ENCODE data around the gene TAOK1. TPM values are rescaled to one million over a fixed set of nuclear protein-coding genes. Genes with fewer than 3 reads are reported as not detected.

The TAOK1 gene
- total and polyA plus RNA-seq, 2 experiments from 2014 or later = 5.2 to 46.1 TPM

DNA sequence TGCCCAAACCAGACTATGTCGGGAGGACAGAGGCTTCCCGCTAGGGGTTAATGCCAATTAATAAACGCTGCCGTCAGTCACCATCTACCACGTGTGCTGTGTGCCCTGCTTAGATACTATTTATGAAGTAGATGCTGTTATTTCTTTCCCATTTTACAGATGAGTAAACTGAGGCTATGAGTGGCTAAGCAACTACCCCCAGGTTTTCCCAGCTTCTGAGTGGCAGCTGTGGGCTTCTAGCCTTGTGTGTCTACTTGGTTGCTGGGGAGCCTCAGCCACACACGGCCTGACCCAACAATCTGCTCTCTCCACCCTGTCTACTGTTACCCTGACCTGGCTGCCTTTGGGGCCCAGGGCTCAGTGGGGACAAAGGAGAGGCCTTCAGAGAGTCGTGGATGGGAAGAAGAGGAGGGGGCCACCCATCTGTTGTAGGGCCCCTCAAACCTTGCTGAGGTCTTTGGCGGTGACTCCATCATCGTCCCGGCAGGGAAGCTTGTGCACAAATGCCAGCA is 192.1 kb downstream of the TAOK1 start:
- Histone ChIP-seq H3K9me2 (replicated peaks; ENCODE audit: insufficient read depth) (no peaks in the 10 kb centered on the region), H3K27ac (no peak overlapping the region), H2AFZ (no peak overlapping the region), H3K79me2 (peaks cover 39% of the 10 kb centered on the region), H3K4me1 (ENCODE audit: insufficient read depth) (no peaks in the 10 kb centered on the region), H3K4me3 (no peak overlapping the region), H3K4me2 (no peak overlapping the region), H4K20me1 (ENCODE audit: insufficient read depth, poor library complexity, severe bottlenecking) (peaks cover 28% of the 10 kb centered on the region), H3K9me3 (ENCODE audit: low read depth) (no peaks in the 10 kb centered on the region), H3K36me3 (replicated peaks; ENCODE audit: insufficient read depth, low read depth) (no peaks in the 10 kb centered on the region), H3K27me3 (no peaks in the 10 kb centered on the region)
- WGBS (ENCODE audit: low lambda C conversion rate, missing lambda C conversion rate) = 93% methylated on average over 10 of the region's 10 CpGs
- DNase-seq (ENCODE audit: low spot score) = no peak
- TF ChIP-seq EZH2 (IDR thresholded peaks at IDR 0.05; ENCODE audit: borderline replicate concordance) (no peak), EZH2phosphoT487 (IDR thresholded peaks at IDR 0.05; ENCODE audit: low read depth, severe bottlenecking, unreplicated experiment) (no peak)
- TF ChIP-seq, protein P1, sequence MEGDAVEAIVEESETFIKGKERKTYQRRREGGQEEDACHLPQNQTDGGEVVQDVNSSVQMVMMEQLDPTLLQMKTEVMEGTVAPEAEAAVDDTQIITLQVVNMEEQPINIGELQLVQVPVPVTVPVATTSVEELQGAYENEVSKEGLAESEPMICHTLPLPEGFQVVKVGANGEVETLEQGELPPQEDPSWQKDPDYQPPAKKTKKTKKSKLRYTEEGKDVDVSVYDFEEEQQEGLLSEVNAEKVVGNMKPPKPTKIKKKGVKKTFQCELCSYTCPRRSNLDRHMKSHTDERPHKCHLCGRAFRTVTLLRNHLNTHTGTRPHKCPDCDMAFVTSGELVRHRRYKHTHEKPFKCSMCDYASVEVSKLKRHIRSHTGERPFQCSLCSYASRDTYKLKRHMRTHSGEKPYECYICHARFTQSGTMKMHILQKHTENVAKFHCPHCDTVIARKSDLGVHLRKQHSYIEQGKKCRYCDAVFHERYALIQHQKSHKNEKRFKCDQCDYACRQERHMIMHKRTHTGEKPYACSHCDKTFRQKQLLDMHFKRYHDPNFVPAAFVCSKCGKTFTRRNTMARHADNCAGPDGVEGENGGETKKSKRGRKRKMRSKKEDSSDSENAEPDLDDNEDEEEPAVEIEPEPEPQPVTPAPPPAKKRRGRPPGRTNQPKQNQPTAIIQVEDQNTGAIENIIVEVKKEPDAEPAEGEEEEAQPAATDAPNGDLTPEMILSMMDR (IDR thresholded peaks at IDR 0.05; ENCODE audit: poor library complexity) = no peak

DNA sequence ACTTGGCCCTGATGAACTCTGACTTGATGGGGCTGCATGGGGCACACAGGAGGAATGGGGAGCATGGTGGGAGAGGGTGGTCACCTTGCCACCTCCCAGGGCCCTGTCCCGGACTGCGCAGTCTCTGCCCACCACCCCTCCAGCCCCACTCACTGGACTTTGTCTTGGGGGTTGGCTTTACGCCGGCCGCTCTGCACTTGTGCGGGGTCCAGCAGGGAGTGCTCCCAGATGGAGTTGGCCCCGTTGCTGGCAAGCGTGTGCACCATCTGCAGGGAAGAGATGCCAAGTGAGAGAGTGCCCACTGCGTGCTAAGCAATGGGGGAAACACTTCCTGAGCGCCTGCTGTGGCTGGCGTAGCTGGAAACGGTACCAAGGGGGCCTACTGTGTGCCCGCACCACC is 192.6 kb downstream of the TAOK1 start:
- no peak overlapping the region for H3K27ac ChIP-seq
- WGBS (ENCODE audit: low lambda C conversion rate, missing lambda C conversion rate) = 97% methylated on average over 13 of the region's 13 CpGs
- peaks cover 4% of the 10 kb centered on the region for H3K4me1 ChIP-seq (ENCODE audit: insufficient read depth)
- TF ChIP-seq EZH2phosphoT487 (IDR thresholded peaks at IDR 0.05; ENCODE audit: low read depth, severe bottlenecking, unreplicated experiment) = no peak
- H3K36me3 ChIP-seq (replicated peaks; ENCODE audit: insufficient read depth, low read depth) = no peaks in the 10 kb centered on the region
- H3K9me2 ChIP-seq (replicated peaks; ENCODE audit: insufficient read depth) = no peaks in the 10 kb centered on the region
- H3K4me2 ChIP-seq = no peak overlapping the region
- H3K9me3 ChIP-seq (ENCODE audit: low read depth) = no peaks in the 10 kb centered on the region
- H3K27me3 ChIP-seq = no peaks in the 10 kb centered on the region
- H4K20me1 ChIP-seq (ENCODE audit: insufficient read depth, poor library complexity, severe bottlenecking) = peaks cover 33% of the 10 kb centered on the region
- H2AFZ ChIP-seq = no peak overlapping the region
- no peak overlapping the region for H3K4me3 ChIP-seq
- DNase-seq (ENCODE audit: low spot score) = no peak
- peaks cover 44% of the 10 kb centered on the region for H3K79me2 ChIP-seq

DNA sequence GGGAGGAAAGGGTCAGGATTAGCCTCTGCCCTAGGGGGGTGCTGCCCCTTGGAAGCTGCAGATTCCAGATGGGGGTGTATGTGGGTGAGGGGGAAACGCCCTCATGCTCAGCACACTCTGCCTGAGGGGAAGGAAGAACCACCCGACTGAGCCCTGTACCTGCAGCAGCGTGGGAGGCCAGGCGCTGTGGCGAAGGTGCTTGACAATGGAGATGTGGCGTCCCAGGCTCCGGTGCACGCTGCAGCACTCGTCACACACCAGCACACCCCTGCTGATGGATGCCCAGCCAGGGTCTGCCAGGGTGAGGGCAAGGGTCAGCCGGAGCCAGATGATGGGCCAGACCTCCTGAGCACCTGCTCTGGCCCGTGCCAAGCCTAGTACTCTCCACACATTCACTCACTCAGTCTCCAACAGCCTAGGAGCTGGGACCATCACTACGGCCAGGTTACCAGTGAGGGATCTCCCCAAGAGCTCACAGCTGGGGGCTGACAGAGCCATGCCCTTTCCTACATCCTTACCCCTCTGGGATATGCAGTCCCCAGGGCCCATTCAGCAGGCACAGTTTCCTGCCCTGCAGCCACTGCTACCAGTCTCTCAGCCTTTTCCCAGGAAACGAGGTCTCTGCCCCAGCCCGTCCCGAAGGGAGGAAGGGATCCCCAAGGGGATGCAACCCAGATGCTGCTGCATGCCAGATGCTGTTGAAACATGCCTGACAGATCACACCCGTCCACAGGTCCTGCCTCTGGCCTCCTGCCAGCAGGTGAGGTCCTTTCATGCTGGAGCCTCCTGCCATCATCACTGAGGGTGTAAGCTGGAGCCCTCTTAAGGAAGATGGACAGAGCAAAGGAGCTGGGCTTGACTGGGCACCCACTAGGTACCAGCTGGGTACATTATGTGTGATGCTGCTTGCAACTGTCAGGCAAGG is 193.4 kb downstream of the TAOK1 start:
- Histone ChIP-seq H3K9me3 (ENCODE audit: low read depth) (no peaks in the 10 kb centered on the region), H3K79me2 (peaks cover 52% of the 10 kb centered on the region), H3K4me2 (no peak overlapping the region), H4K20me1 (ENCODE audit: insufficient read depth, poor library complexity, severe bottlenecking) (peaks cover 41% of the 10 kb centered on the region), H2AFZ (no peak overlapping the region), H3K4me1 (ENCODE audit: insufficient read depth) (peaks cover 10% of the 10 kb centered on the region), H3K27ac (no peak overlapping the region), H3K27me3 (no peaks in the 10 kb centered on the region), H3K4me3 (no peak overlapping the region), H3K36me3 (replicated peaks; ENCODE audit: insufficient read depth, low read depth) (no peaks in the 10 kb centered on the region), H3K9me2 (replicated peaks; ENCODE audit: insufficient read depth) (no peaks in the 10 kb centered on the region)
- whole genome bisulfite sequencing (ENCODE audit: low lambda C conversion rate, missing lambda C conversion rate) = 94% methylated on average over 16 of the region's 16 CpGs
- TF ChIP-seq EZH2phosphoT487 (IDR thresholded peaks at IDR 0.05; ENCODE audit: low read depth, severe bottlenecking, unreplicated experiment) (no peak), EZH2 (IDR thresholded peaks at IDR 0.05; ENCODE audit: borderline replicate concordance) (no peak)
- TF ChIP-seq, protein P1 (IDR thresholded peaks at IDR 0.05; ENCODE audit: poor library complexity) = no peak
- DNase-seq (ENCODE audit: low spot score) = no peak

DNA sequence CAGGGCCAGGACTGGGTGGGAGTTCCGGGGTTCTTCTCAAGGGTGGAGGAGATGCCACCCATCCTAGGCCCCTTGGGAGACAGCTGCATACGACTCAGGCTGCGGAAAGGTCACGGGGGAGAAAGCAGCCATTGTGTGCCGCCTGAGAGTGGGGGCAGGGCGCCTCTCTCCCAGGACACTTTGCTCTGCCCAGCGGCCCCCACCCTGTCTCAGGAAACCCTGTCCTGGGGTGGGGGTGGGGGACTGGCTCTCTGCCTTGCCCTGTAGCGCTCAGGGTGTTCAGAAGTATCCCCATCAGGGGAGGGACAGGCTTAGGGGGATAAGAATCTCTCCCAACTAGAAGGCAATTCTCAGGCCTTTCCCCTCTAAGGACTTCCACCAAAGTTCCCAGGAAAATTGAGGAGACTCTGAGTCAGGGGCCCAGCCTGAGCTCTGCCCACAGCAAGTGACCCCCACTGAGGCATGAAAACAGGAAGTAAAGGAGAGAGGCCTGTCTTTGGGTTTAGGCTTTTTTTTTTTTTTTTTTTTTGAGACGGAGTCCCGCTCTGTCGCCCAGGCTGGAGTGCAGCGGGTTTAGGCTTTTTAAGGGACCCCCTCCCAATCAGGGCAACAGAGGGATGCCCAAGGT is 194.4 kb downstream of the TAOK1 start:
- Histone ChIP-seq H2AFZ (no peak overlapping the region), H4K20me1 (ENCODE audit: insufficient read depth, poor library complexity, severe bottlenecking) (peaks cover 43% of the 10 kb centered on the region), H3K36me3 (replicated peaks; ENCODE audit: insufficient read depth, low read depth) (no peaks in the 10 kb centered on the region), H3K4me3 (no peak overlapping the region), H3K27ac (no peak overlapping the region), H3K9me2 (replicated peaks; ENCODE audit: insufficient read depth) (no peaks in the 10 kb centered on the region), H3K79me2 (peaks cover 55% of the 10 kb centered on the region), H3K4me2 (no peak overlapping the region), H3K9me3 (ENCODE audit: low read depth) (no peaks in the 10 kb centered on the region), H3K4me1 (ENCODE audit: insufficient read depth) (peaks cover 10% of the 10 kb centered on the region), H3K27me3 (no peaks in the 10 kb centered on the region)
- WGBS (ENCODE audit: low lambda C conversion rate, missing lambda C conversion rate) = 82% methylated on average over 11 of the region's 12 CpGs
- TF ChIP-seq EZH2phosphoT487 (IDR thresholded peaks at IDR 0.05; ENCODE audit: low read depth, severe bottlenecking, unreplicated experiment) (no peak), EZH2 (IDR thresholded peaks at IDR 0.05; ENCODE audit: borderline replicate concordance) (no peak)
- TF ChIP-seq, protein P1 (IDR thresholded peaks at IDR 0.05; ENCODE audit: poor library complexity) = no peak
- DNase-seq (ENCODE audit: low spot score) = no peak

All from hepatocyte (in vitro differentiated cells).